Epithelial cell of proximal tubule (primary cell): ENCODE results near the gene UNC13C. TPM values are rescaled to one million over a fixed set of nuclear protein-coding genes. Genes with fewer than 3 reads are reported as not detected.
A peak's percentile ranks its signal among the peaks of the same experiment; 100 is the strongest.

ENCODE experiments used
- DNase-seq: peaks from one replicate; pipeline ENCODE4 v3.0.0-alpha.2; 2011; ENCODE audit warnings: low read depth
- H3K4me3 ChIP-seq: 2 replicates; pipeline ENCODE4 v1.5.1; 2011; ENCODE audit warnings: low read depth, mild to moderate bottlenecking, low read length
- total RNA-seq: library from RNA; depleted of rRNA; stranded (reverse); fragments of >200 nt; gene quantifications from 2 replicates; pipeline ENCODE4 v1.2.3, GENCODE V29; 2015
- TF ChIP-seq, protein P1 (sequence below): conservative IDR thresholded peaks from 2 replicates; pipeline ENCODE4 v1.5.1; 2012; ENCODE audit warnings: low read depth, mild to moderate bottlenecking, low read length

Gene UNC13C
- total RNA-seq, 1 donor from 2014 or later, result 0.06 TPM

DNA sequence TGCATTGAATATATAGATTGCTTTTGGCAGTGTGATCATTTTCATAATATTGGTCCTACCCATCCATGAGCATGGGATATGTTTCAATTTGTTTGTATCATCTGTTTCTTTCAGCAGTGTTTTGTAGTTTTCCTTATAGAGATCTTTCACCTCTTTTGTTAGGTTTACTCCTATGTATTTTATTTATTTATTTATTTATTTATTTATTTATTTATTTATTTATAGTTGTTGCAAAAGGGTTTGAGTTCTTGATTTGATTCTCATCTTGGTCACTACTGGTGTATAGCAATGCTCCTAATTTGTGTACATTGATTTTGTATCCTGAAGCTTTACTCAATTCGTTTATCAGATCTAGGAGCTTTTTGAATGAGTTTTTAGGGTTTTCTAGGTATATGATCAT is 478.2 kb downstream of the UNC13C start:
- DNase-seq, result no peak
- H3K4me3 ChIP-seq, result no peak overlapping the region
- TF ChIP-seq, protein P1, sequence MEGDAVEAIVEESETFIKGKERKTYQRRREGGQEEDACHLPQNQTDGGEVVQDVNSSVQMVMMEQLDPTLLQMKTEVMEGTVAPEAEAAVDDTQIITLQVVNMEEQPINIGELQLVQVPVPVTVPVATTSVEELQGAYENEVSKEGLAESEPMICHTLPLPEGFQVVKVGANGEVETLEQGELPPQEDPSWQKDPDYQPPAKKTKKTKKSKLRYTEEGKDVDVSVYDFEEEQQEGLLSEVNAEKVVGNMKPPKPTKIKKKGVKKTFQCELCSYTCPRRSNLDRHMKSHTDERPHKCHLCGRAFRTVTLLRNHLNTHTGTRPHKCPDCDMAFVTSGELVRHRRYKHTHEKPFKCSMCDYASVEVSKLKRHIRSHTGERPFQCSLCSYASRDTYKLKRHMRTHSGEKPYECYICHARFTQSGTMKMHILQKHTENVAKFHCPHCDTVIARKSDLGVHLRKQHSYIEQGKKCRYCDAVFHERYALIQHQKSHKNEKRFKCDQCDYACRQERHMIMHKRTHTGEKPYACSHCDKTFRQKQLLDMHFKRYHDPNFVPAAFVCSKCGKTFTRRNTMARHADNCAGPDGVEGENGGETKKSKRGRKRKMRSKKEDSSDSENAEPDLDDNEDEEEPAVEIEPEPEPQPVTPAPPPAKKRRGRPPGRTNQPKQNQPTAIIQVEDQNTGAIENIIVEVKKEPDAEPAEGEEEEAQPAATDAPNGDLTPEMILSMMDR, result no peak

DNA sequence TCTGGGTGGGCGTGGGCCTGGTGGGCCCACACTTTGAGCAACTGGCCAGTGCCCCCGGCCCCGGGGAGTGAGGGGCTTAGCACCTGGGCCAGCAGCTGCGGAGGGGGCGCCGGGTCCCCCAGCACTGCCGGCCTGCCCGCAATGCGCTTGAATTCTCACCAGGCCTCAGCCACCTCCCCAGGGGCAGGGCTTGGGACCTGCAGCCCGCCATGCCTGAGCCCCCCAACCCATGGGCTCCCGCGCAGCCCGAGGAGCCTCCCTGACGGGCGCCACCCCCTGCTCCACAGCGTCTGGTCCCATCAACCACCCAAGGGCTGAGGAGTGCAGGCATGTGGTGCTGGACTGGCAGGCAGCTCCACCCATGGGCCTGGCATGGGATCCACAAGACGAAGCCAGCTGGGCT is 484.3 kb downstream of the UNC13C start:
- no peak overlapping the region for H3K4me3 ChIP-seq
- DNase-seq, result no peak
- TF ChIP-seq, protein P1, result no peak

GRCh38 chr15:54481819-54482218 is 503.6 kb downstream of the UNC13C start:
- no peak for DNase-seq
- no peak overlapping the region for H3K4me3 ChIP-seq
- TF ChIP-seq, protein P1, result peak; percentile 11

DNA sequence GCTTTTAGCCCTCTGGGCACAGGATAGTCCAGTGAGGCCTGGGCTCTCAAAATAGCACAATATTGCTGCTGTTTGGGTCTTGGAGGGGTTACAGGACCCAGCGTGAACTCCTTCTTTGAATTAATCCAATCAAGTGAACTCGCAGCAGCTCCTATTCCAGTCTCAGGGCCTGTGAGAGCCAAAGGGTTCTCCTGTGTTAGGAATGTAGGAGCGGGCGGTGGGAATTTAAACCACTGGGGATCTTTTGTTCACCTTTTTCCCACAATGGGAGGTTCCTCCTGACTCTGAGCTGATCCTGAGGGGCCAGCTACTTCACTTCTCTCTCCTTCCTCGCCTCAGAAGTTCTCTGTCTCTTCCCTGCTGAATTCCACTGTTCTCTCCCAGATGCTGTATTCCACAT is 504.0 kb downstream of the UNC13C start:
- TF ChIP-seq, protein P1, result no peak
- no peak for DNase-seq
- no peak overlapping the region for H3K4me3 ChIP-seq

DNA sequence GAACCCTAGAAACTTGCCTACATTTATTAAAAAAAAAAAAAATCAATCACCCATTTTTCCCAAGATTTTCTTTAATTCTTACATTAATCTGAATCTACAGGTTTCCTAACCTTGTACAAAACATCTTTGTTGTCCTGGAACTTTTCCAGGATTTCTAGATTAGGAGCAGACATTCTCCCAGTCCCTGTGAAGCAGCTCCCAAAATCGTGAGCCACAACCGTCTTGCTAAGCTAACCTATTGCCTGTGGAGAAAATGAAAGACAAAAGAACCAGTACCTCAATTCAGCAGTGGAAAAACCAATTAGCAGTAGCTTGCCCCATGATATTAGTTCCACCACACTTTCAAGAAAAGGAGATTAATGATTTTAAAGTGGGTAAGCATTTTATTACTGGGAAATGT is 522.1 kb downstream of the UNC13C start:
- no peak for DNase-seq
- H3K4me3 ChIP-seq, result no peak overlapping the region
- TF ChIP-seq, protein P1, result no peak

GRCh38 chr15:54502416-54503075 is 524.3 kb downstream of the UNC13C start:
- TF ChIP-seq, protein P1, result no peak
- H3K4me3 ChIP-seq, result no peak overlapping the region
- no peak for DNase-seq

DNA sequence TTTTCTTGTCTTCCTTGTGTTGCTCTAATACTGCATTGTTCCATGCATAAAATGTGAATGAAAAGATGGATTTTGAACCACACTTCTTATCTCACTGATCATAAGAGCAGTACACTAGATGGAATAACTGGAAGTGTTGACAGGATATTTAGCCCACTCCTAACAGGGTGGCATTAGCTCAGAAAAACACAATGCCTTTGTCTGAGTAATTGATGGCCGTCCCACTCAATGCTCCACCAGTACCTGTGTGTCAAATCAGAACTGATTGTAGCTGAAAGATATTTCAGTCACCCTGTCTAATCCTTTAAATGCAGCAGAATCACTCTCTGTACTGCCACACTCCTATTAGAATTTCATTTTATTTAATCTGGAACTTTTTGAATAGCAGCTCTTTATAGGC is 526.5 kb downstream of the UNC13C start:
- TF ChIP-seq, protein P1, result no peak
- no peak for DNase-seq
- H3K4me3 ChIP-seq, result no peak overlapping the region
